ENCODE results near the gene IFI16.

IFI16 gene

GRCh38 chr1:159009704-159010361 is at the start of gene IFI16:
TSS of gene IFI16 (plus strand) at chr1:159009907. CDS start at chr1:159014681, 4,774 bp downstream.
- Histone ChIP-seq H3K4me3 (ENCODE audit: low read depth, low read length) (peak within 1 kb of the TSS; percentile 27), H3K27ac (ENCODE audit: extremely low read depth, low read depth, low read length) (peak within 1 kb of the TSS; percentile 72), H3K36me3 (ENCODE audit: control insufficient read depth in 2 of 2, insufficient read depth in 1 of 2, low read length in 2 of 2) (peaks cover 0 to 10% of the 10 kb centered on the region in 2 experiments; a peak in 2 of 3 replicates), H3K9me3 (ENCODE audit: control insufficient read depth, insufficient read depth, low read depth, low read length) (no peaks in the 10 kb centered on the region), H3K4me1 (ENCODE audit: control insufficient read depth, insufficient read depth, low read length) (peaks cover 9% of the 10 kb centered on the region)
- no peak for TF ChIP-seq ZNF707 (tag by site-specific recombination; IDR thresholded peaks at IDR 0.05)
- TF ChIP-seq ZNF510 (tag by site-specific recombination; IDR thresholded peaks at IDR 0.05; ENCODE audit: insufficient replicate concordance) = no peak
- no peak for TF ChIP-seq ZNF311 (tag by site-specific recombination; IDR thresholded peaks at IDR 0.05; ENCODE audit: borderline replicate concordance)
- no peak for TF ChIP-seq KLF8 (tag by site-specific recombination; IDR thresholded peaks at IDR 0.05)
- TF ChIP-seq ATF2 (tag by site-specific recombination; IDR thresholded peaks at IDR 0.05; ENCODE audit: low read depth) = no peak
- no peak for TF ChIP-seq PRDM10 (tag by site-specific recombination; IDR thresholded peaks at IDR 0.05)
- TF ChIP-seq ZFP69B (tag by site-specific recombination; IDR thresholded peaks at IDR 0.05) = no peak
- TF ChIP-seq ZNF426 (tag by site-specific recombination; IDR thresholded peaks at IDR 0.05) = no peak
- no peak for TF ChIP-seq ZNF140 (tag by site-specific recombination; IDR thresholded peaks at IDR 0.05)
- no peak for TF ChIP-seq ZNF704 (tag by site-specific recombination; IDR thresholded peaks at IDR 0.05)
- ChIA-PET CTCF (interaction anchor here (0.6 to 1.4 kb wide), 2 partner anchors 10 to 35 kb away, joined by 3 to 5 read pairs; no protein-coding TSS in a partner anchor), POLR2A (no interaction called here)

GRCh38 chr1:158961178-158961577 is 48.5 kb upstream of the IFI16 start:
- Histone ChIP-seq H3K36me3 (ENCODE audit: control insufficient read depth in 2 of 2, insufficient read depth in 1 of 2, low read length in 2 of 2) (no peaks in the 10 kb centered on the region), H3K4me1 (ENCODE audit: control insufficient read depth, insufficient read depth, low read length) (no peaks in the 10 kb centered on the region), H3K9me3 (ENCODE audit: control insufficient read depth, insufficient read depth, low read depth, low read length) (no peaks in the 10 kb centered on the region), H3K27ac (ENCODE audit: extremely low read depth, low read depth, low read length) (no peak overlapping the region), H3K4me3 (ENCODE audit: low read depth, low read length) (no peak overlapping the region)
- TF ChIP-seq ZNF37A (tag by site-specific recombination; IDR thresholded peaks at IDR 0.05) = no peak
- TF ChIP-seq ZNF324 (tag by site-specific recombination; IDR thresholded peaks at IDR 0.05) = no peak
- no peak for TF ChIP-seq ZNF501 (tag by site-specific recombination; IDR thresholded peaks at IDR 0.05)
- TF ChIP-seq ZNF548 (tag by site-specific recombination; IDR thresholded peaks at IDR 0.05) = no peak
- TF ChIP-seq ATF2 (tag by site-specific recombination; IDR thresholded peaks at IDR 0.05; ENCODE audit: low read depth) = peak; percentile 82; the same call in 1 of the 2 replicates
- ChIA-PET POLR2A (no interaction called here), CTCF (no interaction called here)

Measured in HEK293 (cell line).